Fibroblast of upper back skin (primary cell): ENCODE results near the gene INO80.
"Not testable (repeated sequence)": the region's sequence is repeated elsewhere in the genome, so short reads cannot be mapped to it uniquely, and the experiment has no call there.

Experiments
- DNase-seq: peaks from one replicate; pipeline ENCODE4 v3.0.0-alpha.2; 2013

Gene INO80

DNA sequence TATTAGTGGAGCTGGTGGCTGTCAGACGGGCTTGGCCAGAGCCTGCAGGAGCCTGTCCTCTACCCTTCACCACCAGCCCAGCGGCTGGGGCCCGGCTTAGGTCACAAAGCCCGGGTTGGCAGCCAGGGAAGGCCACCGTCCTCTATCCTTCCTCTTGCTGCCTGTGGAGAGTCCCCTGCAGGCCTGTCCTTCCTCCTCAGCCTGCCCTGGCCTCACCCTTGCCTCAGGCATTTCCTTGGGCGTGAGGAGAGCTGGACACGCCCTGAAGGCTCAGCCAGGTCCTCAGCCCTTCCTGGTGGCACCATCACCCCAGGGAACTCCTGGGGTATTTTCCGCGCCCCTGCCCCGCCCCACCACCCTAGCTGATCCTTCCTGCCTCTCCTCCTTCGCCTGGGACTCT is 155.2 kb downstream of the INO80 start:
- DNase-seq: no peak

- DNase-seq: no peak
These were observed 155.8 kb downstream of the INO80 start for GRCh38 chr15:40960151-40960885.

- DNase-seq: no peak
These were observed 156.5 kb downstream of the INO80 start for GRCh38 chr15:40959331-40960141.

DNA sequence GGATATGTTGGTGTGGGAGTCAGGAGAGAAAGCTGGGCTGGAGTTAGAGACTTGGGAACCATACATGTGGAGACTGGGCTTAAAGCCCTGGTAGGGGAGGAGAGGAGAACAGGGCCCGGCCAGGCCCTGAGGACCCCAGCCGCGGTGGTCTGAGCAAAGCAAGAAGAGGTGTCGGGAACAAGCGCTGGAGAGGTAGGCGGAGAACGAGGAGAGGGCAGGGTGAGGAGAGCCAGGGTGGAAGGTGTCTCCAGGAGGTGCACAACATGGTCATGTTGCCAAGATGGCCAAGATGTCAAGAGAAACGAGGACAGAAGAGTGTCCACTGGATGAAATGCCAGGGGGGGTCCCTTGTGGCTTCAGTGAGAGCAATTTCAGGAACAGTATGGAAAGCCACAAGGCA is 157.4 kb downstream of the INO80 start:
- no peak for DNase-seq

- DNase-seq: peak; percentile 20
These were observed 157.9 kb downstream of the INO80 start for GRCh38 chr15:40958146-40958545.

DNA sequence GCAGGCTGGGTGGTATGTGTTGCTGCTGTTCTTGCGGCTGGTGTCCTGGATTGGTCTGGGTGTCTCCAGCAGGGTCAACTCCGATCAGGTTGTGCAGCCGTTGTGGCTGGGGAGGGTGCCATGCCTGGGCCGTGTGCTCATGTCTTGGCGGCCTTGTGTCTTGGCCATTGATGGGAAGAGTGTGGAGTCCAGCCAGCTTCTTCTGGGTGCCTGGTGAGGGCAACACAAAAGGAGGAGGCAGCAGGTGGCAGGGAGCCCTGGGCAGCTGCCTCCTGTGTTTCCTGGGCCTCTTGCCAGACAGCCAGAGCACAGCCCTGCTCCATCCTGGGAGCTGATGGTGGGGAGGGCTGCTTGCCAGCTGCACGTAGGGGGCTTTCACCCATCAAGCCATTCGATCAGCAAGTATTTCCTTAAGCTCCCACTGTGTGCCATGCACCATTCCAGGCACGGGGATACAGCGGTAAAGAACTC is 158.5 kb downstream of the INO80 start:
- DNase-seq: peak; percentile 31

DNA sequence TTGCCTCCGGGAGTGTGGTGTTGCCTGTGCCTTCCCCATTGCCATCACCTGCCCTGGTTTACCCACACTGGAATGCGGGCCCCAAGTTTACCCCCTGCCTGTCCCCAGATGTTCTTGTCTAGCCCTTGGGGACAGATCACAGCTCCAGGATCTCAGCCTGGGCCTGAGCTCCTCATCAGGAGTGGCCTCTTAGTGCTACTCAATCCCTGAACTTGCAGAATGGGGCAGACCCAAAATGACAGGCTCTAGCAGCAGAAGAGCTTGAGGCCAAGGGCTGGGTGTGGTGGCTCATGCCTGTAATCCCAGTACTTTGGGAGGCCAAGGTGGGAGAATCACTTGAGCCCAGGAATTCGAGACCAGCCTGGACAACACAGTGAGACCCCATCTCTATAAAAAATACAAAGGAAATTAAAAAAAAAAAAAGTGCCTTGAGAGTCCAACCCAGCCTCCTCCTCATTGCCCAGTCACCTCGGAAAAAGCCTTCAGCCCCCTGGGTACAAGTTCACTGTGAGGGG is 159.0 kb downstream of the INO80 start:
- no peak for DNase-seq

DNA sequence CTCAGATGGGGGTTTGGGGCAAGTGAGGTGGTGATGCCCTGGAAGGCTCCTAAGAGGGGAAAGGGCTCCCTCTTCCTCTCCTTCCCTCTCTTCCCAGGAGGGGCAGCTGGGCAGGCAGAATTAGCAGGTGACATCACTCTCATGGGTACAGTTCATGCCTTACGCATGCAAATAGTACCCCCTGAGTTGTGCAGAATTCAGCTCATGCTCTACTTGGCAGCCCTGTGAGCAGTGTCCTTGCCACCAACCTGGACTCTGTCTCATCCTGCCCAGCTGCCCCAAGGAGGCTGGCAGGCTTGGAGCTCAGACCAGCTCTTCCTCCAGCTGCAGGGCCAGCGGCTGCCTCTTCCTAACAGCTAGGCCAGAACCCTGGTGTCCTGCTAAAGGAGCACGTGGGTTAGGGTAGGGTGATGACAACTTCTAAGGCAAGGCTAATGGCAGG is 159.5 kb downstream of the INO80 start:
- no peak for DNase-seq

DNA sequence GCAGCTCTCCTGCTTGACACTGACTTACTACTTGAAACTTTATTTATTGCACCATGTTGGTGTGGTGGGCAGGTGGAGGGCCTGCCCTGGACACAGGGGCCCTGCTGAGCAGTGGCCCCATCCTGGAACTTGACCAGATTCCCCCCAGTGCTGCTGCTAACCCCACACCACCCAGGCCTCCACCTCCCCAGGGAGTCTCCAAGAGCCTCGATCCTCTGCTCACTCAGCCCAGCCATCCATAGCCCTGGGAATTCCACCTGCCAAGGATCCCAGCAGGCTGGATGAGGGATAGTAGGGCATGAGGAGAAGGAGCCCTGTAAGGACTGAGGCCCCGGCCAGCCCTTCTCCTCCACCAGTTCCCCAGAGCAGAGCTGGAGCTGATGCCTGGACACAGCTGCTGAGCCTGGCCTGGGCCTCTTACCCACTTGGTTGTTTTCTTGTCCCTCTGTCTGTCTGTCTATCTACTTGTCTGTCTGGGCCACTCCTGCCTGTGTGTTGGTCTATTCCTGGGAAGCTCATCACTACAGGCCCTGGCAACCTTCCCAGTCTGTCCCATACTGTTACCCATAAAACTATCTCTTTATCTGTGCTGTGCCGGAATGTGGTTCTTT is 160.0 kb downstream of the INO80 start:
- DNase-seq: no peak

DNA sequence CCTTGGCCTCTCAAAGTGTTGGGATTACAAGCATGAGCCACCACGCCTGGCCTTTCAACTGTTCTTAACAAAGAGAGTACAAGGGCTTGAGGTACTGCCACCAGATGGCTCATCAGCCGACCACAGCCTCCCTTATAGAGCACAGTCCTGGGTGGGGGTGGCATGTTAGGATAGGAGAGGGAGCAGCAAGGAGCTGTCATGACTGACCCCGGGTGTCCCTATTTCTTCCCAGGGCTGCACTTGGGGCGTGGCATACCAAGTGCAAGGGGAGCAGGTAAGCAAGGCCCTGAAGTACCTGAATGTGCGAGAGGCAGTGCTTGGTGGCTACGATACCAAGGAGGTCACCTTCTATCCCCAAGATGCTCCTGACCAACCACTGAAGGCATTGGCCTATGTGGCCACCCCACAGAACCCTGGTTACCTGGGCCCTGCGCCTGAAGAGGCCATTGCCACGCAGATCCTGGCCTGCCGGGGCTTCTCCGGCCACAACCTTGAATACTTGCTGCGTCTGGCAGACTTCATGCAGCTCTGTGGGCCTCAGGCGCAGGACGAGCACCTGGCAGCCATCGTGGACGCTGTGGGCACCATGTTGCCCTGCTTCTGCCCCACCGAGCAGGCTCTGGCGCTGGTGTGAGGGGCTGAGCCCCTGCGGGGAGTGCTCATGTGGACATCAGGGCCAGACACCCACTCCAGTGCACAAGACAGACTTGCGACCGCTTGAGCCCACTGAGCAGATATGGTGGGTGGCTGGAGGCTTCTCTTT is 160.8 kb downstream of the INO80 start:
- no peak for DNase-seq

DNA sequence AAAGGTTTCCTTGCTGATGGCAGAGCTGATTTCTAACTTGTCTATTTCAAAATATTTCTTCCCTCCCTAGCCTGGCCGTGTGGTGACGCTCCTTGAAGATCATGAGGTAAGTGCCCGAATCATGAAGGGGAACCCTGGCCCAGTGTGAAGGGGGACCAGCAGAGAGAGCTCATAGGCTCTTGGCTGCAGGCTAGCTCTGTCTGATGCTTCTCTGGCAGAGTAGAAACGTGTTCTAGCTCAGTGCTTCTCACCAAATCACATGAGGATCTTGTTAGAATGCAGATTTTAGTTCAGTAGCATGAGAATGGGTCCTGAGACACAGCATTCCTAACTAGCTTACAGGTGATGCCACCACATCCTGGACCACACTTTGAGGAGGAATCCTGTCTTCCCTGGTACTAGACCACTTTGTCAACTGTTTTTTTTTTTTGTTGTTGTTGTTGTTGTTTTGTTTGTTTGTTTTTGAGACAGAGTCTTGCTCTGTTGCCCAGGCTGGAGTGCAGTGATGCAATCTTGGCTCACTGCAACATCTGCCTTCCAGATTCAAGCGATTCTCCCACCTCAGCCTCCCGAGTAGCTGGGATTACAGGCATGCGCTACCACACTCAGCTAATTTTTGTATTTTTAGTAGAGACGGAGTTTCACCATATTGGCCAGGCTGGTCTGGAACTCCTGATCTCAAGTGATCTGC is 161.8 kb downstream of the INO80 start:
- DNase-seq: not testable (repeated sequence)

DNA sequence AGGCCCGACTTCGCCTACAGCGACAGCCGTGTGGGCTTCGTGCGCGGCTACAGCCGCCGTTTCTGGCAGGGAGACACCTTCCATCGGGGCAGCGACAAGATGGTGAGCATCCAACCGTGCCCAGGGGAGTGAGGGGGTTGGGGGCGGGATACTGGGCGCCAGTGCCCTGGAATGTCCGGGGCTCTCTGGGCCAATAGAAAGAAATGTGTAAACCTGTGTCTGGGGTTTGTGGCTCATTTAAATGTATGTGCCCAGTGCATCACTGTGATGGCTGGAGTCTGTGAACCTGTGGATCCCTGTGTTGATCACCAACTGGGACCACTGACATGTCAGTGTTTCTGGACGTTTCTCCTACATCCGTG is 162.4 kb downstream of the INO80 start:
- no peak for DNase-seq

DNA sequence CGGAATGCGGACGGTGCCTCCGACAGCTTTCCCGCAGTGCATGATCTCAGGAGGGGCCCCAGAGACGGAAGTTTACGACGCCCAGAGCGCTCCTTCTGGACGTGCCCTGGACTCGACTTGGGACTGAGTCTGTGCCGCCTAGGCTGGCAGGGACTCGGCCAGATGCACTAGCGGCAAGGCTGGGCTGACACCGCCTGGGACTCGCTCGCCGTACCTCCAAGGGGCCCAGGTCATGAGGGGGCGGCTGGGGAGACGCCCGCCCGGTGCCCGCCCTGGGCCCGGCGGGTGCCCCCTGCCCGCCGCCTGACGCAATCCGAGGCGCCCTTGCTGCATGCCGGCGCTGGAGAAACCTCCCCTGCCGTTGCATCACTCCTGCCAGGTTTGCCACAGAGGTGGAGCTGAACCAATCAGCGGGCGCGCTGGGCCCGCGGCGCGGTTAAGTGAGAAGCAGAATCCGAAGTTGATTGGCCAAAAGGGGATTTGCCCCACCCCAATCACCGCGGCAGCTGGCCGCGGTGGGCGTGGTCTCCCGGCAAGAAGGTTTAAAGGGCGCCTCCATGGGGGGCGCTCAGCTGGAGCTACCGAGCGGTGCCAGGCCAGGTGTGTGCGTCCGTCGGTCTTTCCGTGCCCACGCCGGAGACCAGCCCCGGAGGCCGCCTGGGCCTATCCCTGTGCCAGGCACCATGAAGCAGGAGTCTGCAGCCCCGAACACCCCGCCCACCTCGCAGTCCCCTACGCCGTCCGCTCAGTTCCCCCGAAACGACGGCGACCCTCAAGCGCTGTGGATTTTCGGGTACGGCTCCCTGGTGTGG is 163.0 kb downstream of the INO80 start, which contains the start of gene CHAC1:
CHAC1 (plus strand) TSS at position 571 of the 812 bp plus-strand sequence; CDS start at position 684, 113 bp downstream.
- DNase-seq: peak; percentile 98

DNA sequence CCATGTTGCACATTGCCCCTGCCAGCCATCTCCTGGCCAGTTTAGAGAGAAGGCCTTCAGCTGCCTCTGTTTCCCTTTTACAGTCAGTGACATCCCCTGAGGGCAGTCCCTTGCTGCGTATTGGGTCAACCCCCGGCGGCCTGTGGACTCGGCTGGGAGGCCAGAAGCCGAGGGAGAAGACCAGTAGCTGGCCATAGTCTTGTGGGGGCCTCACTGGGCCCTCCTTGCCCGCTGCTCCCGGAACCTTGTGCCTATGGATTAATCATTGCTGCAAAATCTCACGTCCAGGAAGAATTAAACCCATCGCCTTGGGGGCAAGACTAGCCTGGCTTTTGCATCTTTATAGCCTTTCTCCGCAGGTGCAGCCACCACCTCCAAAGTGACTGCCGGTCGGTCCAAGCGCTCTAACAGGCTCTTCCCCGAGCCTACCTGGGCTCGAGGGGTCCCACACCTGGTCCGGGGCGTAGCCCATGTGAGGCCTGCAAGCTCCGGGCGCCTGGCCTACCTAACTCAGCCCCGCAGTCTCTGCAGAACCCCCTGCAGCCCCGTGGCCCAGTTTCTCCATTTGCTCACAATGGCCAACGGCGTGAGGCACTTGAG is 163.7 kb downstream of the INO80 start:
- no peak for DNase-seq

DNA sequence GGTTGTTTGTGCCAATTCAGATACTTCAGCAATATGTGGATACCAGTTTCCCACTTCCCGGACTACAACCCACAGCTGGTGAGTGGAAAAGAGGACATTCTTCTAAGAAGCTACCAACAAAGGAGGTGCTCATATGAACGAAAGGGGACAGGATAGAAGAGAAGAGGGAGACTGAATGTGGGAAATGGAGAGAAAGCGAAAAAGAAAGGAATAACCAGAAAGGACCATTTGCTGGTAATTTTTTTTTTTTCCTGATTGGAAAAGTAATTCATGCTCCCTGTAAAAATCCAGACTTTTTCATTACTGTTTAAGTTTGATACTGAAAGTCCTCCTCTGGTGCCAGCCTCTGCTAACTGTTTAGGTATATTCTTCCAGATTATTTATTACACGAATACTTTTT is 164.3 kb downstream of the INO80 start:
- DNase-seq: no peak

- DNase-seq: no peak
These were observed 166.3 kb downstream of the INO80 start for GRCh38 chr15:40949756-40950207.

- DNase-seq: no peak
These were observed 167.2 kb downstream of the INO80 start for GRCh38 chr15:40948706-40949473.

- no peak for DNase-seq
These were observed 171.4 kb downstream of the INO80 start for GRCh38 chr15:40944510-40945296.
